Measurements from ENCODE around the gene PPP1R1C.

DNA sequence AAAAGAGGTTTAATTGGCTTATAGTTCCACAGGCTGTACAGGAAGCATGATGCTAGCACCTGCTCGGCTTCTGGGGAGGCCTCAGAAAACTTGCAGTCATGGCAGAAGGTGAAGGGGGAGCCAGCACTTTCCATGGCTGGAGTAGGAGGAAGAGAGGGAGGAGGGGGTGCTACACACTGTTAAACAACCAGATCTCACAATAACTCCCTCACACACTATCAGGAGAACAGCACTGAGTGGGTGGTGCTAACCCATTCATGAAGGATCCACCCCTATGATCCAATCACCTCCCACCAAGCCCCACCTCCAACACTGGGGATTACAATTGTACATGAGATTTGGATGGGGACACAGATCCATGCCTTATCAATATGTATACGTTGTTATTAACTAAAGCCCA lies 85.1 kb downstream of the PPP1R1C start:
- TF ChIP-seq POLR2A (IDR thresholded peaks at IDR 0.05) (no peak), CTCF (IDR thresholded peaks at IDR 0.05 in 4 of 5, conservative IDR thresholded peaks at IDR 0.05 in 1 of 5) (no peak)
